Smooth muscle cell of the brain vasculature (primary cell): ENCODE results near the gene RMND5A.
"Not testable (repeated sequence)": the region's sequence is repeated elsewhere in the genome, so short reads cannot be mapped to it uniquely, and the experiment has no call there.

Source experiments
- DNase-seq: peaks from one replicate; pipeline ENCODE4 v3.0.0-alpha.2; 2012; ENCODE audit warnings: low read depth, low spot score

The RMND5A gene

GRCh38 chr2:86719637-86720539 is at the start of gene RMND5A:
Gene RMND5A, plus strand, starts transcription at chr2:86720291. Its CDS starts 377 bp downstream, at chr2:86720668.
- not testable (repeated sequence) for DNase-seq

GRCh38 chr2:86671337-86671981 is 48.6 kb upstream of the RMND5A start:
- DNase-seq: no peak

- DNase-seq: no peak
Observed at GRCh38 chr2:86672027-86672545, 48.0 kb upstream of the RMND5A start.

- no peak for DNase-seq
Observed at GRCh38 chr2:86673011-86673410, 47.1 kb upstream of the RMND5A start.

- DNase-seq: no peak
Observed at GRCh38 chr2:86673986-86674670, 46.0 kb upstream of the RMND5A start.

- DNase-seq: no peak
Observed at GRCh38 chr2:86675104-86675503, 45.0 kb upstream of the RMND5A start.

GRCh38 chr2:86675511-86676015 is 44.5 kb upstream of the RMND5A start:
- no peak for DNase-seq

- DNase-seq: no peak
Observed at GRCh38 chr2:86677816-86678215, 42.3 kb upstream of the RMND5A start.

- no peak for DNase-seq
Observed at GRCh38 chr2:86679036-86679435, 41.1 kb upstream of the RMND5A start.

GRCh38 chr2:86685351-86685750 is 34.7 kb upstream of the RMND5A start:
- no peak for DNase-seq

GRCh38 chr2:86686460-86686859 is 33.6 kb upstream of the RMND5A start:
- no peak for DNase-seq

- DNase-seq: no peak
Observed at GRCh38 chr2:86686905-86687304, 33.2 kb upstream of the RMND5A start.

- no peak for DNase-seq
Observed at GRCh38 chr2:86695053-86695691, 24.9 kb upstream of the RMND5A start.

- no peak for DNase-seq
Observed at GRCh38 chr2:86697551-86698104, 22.5 kb upstream of the RMND5A start.

- no peak for DNase-seq
Observed at GRCh38 chr2:86700690-86701089, 19.4 kb upstream of the RMND5A start.

- no peak for DNase-seq
Observed at GRCh38 chr2:86703704-86704361, 16.3 kb upstream of the RMND5A start.

- DNase-seq: peak; percentile 56
Observed at GRCh38 chr2:86704459-86704971, 15.6 kb upstream of the RMND5A start.

- no peak for DNase-seq
Observed at GRCh38 chr2:86706220-86706619, 13.9 kb upstream of the RMND5A start.

GRCh38 chr2:86706935-86707334 is 13.2 kb upstream of the RMND5A start:
- no peak for DNase-seq

GRCh38 chr2:86708126-86708525 is 12.0 kb upstream of the RMND5A start:
- not testable (repeated sequence) for DNase-seq
